Stimulated activated CD4-positive, alpha-beta T cell treated with anti-CD3 and anti-CD28 coated beads, Interleukin-12 subunit alpha, Interleukin-12 subunit beta, amount 100 ng/mL, for 48 hours (primary cell): ENCODE results near the gene ELK1.
A peak's percentile ranks its signal among the peaks of the same experiment; 100 is the strongest.
"Not testable (repeated sequence)": the region's sequence is repeated elsewhere in the genome, so short reads cannot be mapped to it uniquely, and the experiment has no call there.

Source experiments
- DNase-seq, 3 donors: peaks; one replicate each; pipeline ENCODE4 v3.0.0-alpha.2; 2020; ENCODE audit warnings: low read depth in 2 of 3, low spot score in 1 of 3

Gene ELK1, protein sequence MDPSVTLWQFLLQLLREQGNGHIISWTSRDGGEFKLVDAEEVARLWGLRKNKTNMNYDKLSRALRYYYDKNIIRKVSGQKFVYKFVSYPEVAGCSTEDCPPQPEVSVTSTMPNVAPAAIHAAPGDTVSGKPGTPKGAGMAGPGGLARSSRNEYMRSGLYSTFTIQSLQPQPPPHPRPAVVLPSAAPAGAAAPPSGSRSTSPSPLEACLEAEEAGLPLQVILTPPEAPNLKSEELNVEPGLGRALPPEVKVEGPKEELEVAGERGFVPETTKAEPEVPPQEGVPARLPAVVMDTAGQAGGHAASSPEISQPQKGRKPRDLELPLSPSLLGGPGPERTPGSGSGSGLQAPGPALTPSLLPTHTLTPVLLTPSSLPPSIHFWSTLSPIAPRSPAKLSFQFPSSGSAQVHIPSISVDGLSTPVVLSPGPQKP

DNA sequence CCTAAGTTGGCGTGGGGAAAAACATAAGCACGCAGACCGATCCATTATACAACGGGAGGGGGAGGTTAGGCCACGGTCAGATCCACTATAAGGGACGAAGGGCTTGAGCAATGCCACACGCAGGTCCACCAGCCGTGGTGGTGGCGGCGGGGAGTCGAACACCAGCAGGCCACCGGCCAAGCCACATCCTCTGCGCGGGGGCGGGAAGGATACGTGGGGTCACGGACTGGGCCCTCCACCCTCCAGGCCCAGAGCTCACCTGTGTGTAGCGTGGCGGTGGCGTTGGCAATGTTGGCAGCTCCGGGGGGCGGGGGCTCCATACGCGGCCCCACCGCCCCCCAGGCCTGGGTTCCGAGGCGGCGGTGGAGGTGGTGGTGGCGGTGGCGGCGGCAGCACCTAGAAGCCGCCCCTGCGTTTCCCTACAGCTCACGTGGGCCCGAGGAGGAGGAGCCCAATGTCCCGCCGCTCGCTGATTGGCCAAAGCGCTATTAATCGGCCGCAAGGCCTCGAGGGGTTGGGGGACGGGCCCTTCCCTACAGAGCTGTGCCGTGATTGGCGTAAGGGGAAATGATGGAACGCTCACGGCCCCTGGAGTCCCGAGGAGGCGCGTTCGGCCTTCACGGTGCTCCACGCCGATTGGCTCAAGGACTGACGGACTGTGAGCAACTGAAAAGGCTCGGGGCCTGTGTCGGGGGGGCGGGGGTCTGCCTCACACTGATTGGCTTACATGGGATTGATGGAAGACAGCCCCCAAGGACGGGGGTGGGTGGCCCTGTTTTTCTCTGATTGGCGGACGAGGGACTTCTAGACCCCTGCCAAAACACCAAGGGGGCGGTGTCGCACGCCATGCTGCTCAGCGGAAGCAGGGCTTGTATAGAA, at the start of gene ELK1:
Gene ELK1, minus strand, starts transcription at position 400 of the 879 bp plus-strand sequence. CDS start 9,122 bp downstream, outside the sequence.
- DNase-seq: peak; percentile 70 to 83 (median 79)

DNA sequence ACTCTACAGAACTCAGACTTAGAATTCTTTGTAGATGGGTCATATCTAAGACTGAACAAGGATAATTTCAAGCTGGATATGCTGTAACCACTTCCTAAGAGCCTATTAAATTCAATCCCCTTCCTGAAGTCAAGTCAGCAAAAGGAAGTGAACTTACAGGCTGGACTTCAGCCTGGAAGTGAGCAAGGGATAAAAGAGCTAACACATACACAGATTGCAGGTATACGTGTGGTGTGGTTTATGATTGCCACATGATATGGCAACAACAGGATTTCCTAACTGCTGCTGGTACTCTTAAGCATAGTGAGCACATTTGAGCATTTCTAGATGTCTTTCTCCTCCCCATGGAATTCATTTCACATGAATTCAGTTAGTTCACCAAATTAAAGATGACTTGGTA, 46.8 kb upstream of the ELK1 start:
- DNase-seq: no peak

DNA sequence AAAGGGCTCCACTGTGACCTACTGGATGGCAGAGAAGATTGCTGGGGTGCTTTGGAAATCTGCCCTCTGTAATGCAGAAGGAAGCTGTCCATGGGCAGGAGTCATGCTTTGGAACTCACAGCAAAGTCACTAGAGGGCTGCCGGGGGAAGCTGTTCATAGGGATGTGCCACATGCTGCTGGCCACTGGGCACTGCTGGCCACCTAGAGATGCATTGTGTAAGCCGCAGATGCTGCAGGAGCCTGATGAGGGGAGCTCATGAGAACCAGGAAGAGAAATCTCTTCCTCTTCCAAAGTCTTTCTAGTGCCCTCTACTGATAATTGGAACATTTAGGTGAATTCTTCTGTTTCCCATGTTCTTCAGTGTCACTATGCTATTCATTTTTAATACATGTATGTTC, 39.8 kb upstream of the ELK1 start:
- DNase-seq: no peak

DNA sequence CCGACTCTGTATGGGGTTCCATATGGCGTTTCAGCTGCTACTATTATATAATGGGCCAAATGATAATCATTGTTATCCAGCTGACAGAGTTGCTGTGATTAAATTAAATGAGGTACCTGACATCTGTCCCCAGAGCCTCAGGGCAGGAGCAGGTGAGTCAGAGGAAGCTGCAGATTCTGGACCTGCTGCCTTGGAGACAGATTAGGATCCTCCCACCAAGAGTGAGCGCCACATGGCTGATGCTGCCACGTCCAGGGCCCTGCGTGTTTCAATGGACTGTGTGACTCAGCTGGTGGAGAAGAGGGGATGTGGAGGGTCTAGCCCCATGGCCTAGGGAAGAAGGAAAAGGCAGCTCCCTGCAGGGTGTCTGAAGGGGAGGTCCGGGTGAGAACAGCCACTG, 36.9 kb upstream of the ELK1 start:
- no peak for DNase-seq

DNA sequence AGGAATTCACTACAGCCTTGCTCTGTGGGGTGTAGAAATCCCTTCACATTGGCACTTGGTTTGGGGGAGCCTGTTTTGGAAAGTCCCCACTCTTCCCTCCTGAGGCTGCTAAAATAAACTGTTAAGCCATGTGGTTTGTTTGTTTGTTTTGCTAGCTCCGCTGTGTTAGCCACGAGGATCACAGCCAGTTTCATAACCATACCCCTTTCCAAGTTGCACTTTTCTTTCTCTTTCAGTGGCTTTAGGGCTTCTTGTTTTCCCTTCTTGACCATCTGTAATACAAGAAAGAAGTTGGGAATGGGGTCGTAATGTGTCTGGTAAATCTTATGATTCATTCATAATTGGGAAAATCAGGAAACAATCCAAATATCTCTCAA, 33.5 kb upstream of the ELK1 start:
- DNase-seq: no peak

DNA sequence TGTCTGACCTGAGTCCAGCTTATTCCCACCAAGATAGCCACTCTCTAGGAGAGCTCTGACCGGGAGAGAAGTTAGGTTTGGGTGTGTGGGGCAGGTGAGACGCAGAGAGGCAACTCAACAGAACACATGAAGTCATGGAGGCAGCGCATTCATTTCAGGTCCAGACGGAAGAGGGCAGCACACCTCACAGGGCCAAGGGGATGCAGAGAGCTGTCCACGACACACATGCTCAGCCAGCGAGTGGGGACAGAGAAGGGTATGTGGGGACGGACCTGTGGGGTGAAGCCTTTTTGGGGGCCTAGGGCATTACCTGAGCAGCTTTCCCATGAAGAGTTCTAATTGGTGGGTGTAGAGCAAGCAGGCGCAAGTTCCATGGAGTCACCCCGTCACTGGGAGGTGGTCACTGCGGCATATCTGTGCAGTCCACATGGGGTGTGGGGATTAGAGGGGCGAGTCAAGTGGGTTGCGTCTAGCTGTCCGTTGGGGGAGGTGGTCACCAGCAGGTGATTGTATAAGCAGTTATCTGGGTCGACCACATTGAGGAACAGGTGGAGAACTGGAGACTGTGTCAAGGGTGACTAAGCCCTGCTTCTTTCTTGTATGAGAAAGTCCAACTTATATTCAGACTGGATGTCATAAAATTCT, 32.9 kb upstream of the ELK1 start:
- DNase-seq: no peak

DNA sequence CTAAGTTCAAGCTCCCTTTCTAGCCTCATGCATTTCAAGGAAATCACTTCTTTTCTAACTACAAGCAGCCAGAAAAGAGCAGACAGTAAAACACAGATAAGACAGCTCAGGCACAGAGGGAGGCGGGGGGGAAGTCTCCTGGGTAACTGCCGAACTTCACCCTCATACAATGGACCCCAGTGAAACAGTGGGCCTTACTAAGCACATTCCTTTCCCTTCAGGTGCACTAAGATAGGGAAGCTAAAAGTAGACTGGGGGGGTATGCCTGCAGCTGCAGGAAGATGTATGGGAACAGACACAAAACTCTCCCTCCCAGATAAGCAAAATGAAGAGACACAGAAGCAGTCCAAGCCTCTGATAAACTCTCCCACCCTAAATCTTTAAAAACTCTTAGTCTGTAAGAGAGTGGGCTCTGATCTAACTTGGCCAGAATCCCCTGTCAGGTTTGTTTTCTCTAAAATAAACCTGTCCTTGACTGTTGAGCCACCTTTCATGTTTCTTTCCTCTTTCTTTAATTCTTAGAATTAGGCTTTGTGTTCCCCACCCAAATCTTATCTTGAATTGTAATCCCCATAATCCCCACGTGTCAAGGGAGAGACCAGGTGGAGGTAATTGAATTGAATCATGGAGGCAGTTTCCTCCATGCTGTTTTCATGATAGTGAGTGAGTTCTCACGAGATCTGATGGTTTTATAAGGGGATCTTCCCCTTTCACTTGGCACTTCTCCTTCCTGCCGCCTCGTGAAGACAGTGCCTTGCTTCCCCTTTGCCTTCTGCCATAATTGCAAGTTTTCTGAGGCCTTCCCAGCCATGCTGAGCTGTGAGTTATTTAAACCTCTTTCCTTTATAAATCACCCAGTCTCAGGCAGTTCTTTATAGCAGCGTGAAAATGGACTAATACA, 25.8 kb upstream of the ELK1 start:
- DNase-seq: not testable (repeated sequence)

DNA sequence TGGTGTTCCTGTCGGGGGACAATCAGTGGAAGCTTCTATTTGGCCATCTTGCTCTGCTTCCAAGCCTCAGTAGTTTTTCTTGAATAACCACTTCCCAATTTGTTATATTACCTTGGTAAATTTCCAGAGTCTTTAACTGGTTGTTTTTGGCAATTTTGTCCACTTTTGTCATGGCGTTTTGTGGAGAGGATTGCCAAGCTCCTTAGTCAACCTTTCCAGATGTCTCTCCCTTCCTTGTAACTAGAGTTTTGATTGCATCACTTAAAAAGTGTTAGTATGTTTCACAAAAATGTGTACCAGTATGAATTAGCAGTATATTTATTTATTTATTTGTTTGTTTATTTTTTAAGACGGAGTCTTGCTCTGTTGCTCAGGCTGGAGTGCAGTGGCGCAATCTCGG, 24.4 kb upstream of the ELK1 start:
- DNase-seq: no peak

DNA sequence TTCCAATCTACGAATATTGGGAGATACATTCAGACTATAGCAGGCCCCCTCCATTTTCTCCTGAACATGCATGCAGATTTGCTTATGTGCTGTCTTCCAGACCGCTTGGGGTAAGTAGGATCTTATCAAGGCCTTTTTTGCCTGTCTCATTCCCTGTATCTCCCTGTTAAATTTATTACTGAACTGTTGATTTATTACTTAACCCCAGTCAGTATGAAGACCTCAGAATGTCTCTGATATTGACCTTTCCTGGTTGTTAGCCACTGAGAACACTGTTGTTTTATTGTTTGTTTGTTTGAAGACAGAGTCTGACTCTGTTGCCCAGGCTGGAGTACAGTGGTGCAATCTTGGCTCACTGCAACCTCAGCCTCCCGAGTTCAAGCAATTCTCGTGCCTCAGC, 15.4 kb upstream of the ELK1 start:
- DNase-seq: not testable (repeated sequence)

DNA sequence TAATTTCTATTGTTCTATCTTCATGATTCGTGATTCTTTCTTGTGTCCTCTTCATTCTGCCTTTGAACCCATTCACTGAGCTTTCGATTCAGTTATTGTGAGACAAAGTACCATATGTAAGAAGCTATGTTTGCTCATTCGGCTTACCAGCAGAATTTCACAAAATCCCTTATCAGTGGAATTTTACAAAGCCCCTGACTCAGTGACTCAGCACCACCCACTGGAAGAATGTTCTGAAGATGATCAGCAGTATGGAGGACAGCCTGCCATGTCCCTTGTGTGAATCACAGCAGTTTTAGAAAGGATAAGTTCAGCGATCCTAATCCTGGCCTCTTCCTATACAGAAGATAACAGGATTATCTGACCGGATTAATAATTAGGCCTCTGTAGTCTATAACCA, 14.4 kb upstream of the ELK1 start:
- DNase-seq: no peak

DNA sequence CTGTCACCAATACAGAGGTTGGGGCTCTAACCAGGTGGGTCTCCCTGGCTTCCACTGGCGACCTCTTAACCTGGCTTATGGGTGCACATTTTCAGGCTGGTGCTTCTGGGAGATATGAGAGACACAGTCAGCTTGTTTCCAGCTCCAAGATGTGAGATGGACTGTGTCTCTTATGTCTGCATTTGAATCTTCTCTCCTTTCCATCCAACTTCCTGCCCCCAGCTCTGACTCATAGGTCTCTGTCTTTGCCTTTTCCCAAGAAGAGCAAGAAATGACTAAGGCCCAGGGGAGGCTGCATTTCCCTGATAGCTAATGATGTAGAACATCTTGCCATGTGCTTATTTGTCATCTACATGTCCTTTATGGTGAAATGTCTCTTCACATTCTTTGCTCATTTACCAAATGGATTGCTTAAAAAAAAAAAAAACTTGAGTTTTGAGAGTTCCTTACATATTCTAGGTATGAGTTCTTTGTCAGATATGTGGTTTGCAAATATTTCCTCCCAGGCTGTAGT, 11.8 kb upstream of the ELK1 start:
- DNase-seq: peak; percentile 50 to 58 (median 50)

DNA sequence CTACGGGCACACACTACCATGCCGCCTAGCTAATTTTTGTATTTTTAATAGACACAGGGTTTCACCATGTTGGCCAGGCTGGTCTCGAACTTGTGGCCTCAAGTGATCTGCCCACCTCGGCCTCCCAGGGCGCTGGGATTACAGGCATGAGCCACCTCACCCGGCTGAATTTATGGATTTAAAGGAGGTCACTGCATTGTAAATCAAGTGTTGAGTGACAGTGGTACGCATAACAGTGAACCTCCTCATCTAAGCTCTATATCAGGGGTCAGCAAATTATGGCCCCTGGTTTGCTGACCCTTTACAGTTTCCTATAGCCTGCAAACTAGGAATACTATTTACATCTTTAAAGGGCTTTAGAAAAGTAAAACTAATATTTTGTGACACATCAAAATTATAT, 11.2 kb upstream of the ELK1 start:
- DNase-seq: no peak

DNA sequence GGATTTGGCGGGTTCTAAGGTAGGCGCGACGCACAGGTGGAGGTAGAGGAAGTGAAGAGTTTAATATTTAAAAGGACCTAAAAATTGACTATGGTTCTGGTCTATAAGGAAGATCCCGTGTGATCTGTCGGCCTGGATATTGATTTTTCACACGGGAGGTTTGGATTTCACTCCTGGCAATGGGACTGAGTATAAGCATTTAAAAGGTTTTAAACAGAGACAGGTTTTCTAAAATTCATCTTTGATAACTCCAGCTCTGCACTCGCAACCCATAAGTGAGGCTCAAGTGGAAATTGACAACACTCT, 9.0 kb upstream of the ELK1 start:
- DNase-seq: no peak

DNA sequence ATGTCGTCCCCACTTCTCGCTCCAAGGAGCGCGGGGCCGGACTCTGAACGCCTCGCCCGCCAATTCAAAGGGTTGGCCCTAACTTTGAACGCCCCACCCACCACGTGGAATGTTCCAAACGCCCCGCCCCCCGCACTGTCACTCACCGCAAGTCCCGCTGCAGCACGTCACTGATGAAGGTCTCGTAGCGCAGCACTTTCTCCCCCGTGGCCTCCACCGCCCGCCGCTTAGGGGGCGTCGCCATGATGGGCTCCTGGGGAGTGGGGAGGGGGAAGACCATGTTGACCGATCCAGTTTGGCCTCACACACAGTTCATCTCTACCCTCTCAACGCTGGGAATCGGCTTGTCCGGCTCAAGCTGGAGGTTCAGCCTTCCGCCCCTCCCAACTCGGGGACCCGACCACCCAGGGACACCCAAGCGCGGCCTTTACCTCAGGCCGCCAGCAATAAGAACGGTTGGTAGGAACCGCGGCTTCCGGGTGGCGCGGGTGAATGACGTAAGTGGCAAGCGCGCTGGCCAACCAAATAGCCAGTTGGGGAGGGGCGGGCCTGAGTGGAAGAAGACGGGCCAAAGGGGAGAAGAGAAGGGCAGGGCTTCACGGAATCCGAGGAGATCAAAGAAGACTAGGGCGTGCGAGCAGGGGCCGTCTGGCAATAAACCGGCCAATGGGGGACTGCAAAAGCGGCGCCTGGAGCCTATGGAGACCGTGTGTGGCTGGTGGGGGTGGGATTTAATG, 8.5 kb upstream of the ELK1 start, which contains the start of gene UXT:
Gene UXT, minus strand, starts transcription at position 497 of the 737 bp plus-strand sequence. Its CDS starts 253 bp downstream, at position 244.
- peak; percentile 88 to 90 (median 89) for DNase-seq

DNA sequence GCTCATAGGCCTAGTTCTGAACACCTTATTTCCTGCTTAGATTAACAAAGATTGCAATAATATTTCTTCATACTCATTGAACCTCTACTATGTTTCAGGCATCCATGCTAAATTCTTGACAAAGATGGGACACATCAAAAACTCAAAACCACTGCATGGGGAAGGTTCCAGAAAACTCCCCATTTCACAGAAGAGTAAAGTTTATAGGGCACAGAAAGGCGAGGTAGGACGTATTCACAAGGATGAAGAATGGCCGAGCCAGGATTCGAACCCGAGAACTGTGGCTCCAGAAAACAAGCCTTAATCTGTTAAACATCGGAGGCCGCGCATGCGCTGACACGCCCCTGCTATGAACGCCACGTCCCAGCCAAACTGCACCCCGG, 7.9 kb upstream of the ELK1 start:
- no peak for DNase-seq

DNA sequence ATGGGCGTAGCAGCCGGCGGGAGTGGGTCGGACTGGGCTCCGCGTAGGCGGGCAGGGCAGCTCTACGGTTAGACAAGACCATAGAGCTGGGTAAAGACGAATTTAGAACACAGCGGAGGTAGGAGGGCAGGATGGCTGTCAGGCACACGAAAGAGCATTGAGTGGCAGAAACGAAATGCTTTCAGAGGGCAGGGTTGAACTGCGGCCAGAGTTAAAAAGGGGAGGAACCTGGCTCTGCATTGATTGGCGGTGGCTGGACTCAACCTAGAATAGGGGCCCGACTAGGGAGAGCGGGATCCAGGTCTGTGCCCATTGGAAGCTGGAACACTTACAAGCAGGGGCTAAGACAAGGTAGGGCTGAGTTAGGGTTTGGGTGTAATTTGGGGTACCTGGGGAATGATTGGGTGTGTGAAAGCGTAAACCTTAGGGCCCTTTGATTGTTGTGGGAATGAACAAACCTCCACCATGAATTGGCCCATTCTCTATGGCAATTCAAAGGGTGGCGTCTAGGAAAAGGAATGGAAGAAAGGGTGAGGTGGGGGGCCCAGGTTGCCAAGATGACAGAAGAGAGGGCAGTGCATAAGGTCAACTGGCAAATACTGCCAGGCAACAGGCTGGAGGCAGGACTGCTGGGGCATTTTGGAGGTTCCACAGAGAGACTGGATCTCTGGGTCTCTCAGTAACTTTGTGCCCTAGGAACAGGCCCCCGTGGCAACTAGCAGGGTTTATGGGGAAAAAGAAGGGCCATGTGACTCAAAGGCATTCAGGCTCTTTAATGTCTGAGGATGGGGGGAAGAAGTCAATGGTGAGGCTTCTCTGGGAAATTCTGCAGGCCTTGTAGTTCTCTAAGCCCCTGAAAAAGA, 911 bp upstream of the ELK1 start:
- DNase-seq: no peak

DNA sequence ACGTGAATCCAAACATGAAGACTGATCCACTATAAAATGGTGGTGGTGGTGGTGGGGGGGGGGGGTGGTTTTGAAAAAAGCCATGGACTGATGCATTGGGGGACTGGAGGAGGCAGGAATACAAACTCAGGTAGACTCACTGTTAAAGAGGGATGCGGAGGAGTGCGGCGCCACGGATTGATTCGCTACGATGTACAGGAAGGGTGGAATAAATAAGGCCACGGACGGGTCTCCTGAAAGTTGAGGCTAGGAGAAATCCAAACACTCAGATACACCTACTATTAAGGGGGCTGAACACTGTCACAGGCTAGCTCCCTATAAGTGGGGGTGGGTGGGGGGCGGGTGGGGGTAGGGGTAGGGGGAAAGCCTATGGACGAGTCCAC, 591 bp downstream of the ELK1 start:
- DNase-seq: no peak

DNA sequence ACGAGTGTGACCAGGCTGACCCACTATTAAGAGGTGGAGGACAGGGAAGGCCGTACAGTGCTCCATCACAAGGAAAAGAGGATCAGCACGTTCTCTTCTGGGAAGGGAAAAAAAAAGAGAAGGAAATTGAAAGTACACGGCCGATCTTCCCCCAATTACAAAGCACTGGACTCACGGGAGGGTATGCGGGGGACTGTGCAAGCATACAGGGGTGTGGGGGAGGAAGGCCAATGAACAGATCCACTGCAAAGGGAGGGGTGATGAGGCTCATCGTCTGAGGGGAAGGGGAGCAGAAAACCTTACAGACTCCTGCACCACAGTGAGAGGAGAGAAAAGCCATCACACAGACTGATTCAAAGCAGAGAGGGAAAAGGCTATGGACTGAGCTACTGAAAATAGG, 1.1 kb downstream of the ELK1 start:
- no peak for DNase-seq

DNA sequence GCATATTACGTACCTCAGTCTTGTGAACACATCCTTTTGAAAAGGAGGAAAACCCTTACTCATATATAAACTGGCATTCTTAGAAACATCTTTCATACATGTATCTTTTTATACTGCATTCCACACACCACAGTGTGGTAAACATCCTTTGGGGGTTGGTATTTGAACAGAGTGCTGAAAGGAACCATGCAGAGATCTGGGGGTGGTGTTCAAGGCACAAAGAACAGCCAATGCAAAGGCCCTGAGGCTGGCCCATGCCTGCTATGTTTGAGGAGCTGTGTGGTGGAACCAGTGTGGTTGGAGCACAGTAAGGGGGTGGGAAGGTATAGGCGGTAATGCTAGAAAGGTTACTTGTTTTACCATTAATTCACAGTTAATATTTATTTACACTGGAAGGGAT, 2.0 kb downstream of the ELK1 start:
- no peak for DNase-seq
